H1 (cell line): ENCODE measurements around the gene IL1RAPL1. TPM values are rescaled to one million over a fixed set of nuclear protein-coding genes. Genes with fewer than 3 reads are reported as not detected.

Experiments used
- CTCF ChIA-PET: fragments of 300-600 bp; sonication (Branson Sonifier 250); formaldehyde crosslinking; loops from one replicate; lab custom pipeline; 2021; ENCODE audit not compliant: partially characterized antibody; lab: Charles Lee
- POLR2A ChIA-PET: fragments of 300-600 bp; sonication (Branson Sonifier 250); formaldehyde crosslinking; loops from one replicate; lab custom pipeline; 2021; ENCODE audit warnings: inconsistent platforms; ENCODE audit not compliant: partially characterized antibody; lab: Charles Lee
- DNase-seq, 2 experiments: peaks; one replicate each; pipeline versions ENCODE4 v3.0.0 to v3.0.0-alpha.2; 2010 to 2022; ENCODE audit warnings: low spot score in 2 of 2, low read depth in 1 of 2, mixed read lengths in 1 of 2
- FAIRE-seq: peaks from 2 replicates; lab custom pipeline; 2011; peaks lifted over from hg19 to GRCh38; lab: Jason Lieb, UNC
- H2AFZ ChIP-seq: 2 replicates; pipeline ENCODE4 v1.8.1; 2012; ENCODE audit warnings: low read length, inconsistent platforms
- H2AK5ac ChIP-seq: 2 replicates; pipeline ENCODE4 v1.6.1; 2013; ENCODE audit warnings: low read depth, low read length
- H2BK120ac ChIP-seq: replicated peaks from 2 replicates; pipeline ENCODE3; 2013; ENCODE audit warnings: low read depth, low read length, inconsistent platforms
- H2BK12ac ChIP-seq: 2 replicates; pipeline ENCODE4 v1.6.1; 2013; ENCODE audit warnings: low read depth, low read length
- H2BK15ac ChIP-seq: 2 replicates; pipeline ENCODE4 v1.6.1; 2013; ENCODE audit warnings: low read length
- H2BK20ac ChIP-seq: 2 replicates; pipeline ENCODE4 v1.6.1; 2013; ENCODE audit warnings: low read length
- H2BK5ac ChIP-seq: 2 replicates; pipeline ENCODE4 v1.6.1; 2013; ENCODE audit warnings: low read depth, low read length
- H3K14ac ChIP-seq: 2 replicates; pipeline ENCODE4 v1.6.1; 2013; ENCODE audit warnings: inconsistent platforms; ENCODE audit not compliant: insufficient read length
- H3K18ac ChIP-seq: 2 replicates; pipeline ENCODE4 v1.6.1; 2013; ENCODE audit warnings: low read length; ENCODE audit errors: extremely low read depth
- H3K23ac ChIP-seq: 2 replicates; pipeline ENCODE4 v1.6.1; 2013; ENCODE audit warnings: inconsistent platforms; ENCODE audit not compliant: insufficient read length
- H3K23me2 ChIP-seq: 2 replicates; pipeline ENCODE4 v1.6.1; 2013; ENCODE audit warnings: low read depth, low read length
- H3K27ac ChIP-seq: 2 replicates; pipeline ENCODE4 v1.6.1; 2011; ENCODE audit warnings: low read depth, low read length, inconsistent platforms
- H3K27me3 ChIP-seq, 4 experiments: replicated peaks in 1 of 4; 1 replicate in 1 of 4; 2 replicates in 3 of 4; pipeline versions ENCODE4 v1.6.1 to v1.8.1; 2011 to 2013; ENCODE audit warnings: low read length in 3 of 4, mild to moderate bottlenecking in 3 of 4, inconsistent platforms in 2 of 4, mixed read lengths in 2 of 4, moderate library complexity in 1 of 4; ENCODE audit not compliant: control insufficient read depth in 3 of 4, insufficient read depth in 3 of 4; ENCODE audit errors: extremely low read depth in 1 of 4
- H3K36me3 ChIP-seq, 4 experiments: 2 replicates each; pipeline versions ENCODE4 v1.6.1 to v1.8.1; 2011 to 2013; ENCODE audit warnings: mild to moderate bottlenecking in 4 of 4, low read length in 3 of 4, moderate library complexity in 2 of 4, control low read depth in 1 of 4, inconsistent platforms in 1 of 4; ENCODE audit not compliant: insufficient read depth in 4 of 4, control insufficient read depth in 2 of 4
- H3K4ac ChIP-seq: replicated peaks from 2 replicates; pipeline ENCODE3; 2013; ENCODE audit warnings: low read length, low read depth, mixed read lengths, inconsistent platforms; ENCODE audit not compliant: insufficient read length
- H3K4me1 ChIP-seq, 4 experiments: replicated peaks in 1 of 4; 1 replicate in 1 of 4; 2 replicates in 3 of 4; pipeline versions ENCODE4 v1.6.1 to v1.8.1; 2011 to 2013; ENCODE audit warnings: low read length in 3 of 4, inconsistent platforms in 2 of 4, mixed read lengths in 1 of 4; ENCODE audit not compliant: insufficient read depth in 4 of 4, control insufficient read depth in 3 of 4
- H3K4me2 ChIP-seq, 2 experiments: 2 replicates each; pipeline versions ENCODE4 v1.6.1 to v1.8.1; 2011 to 2013; ENCODE audit warnings: low read depth in 2 of 2, low read length in 2 of 2, control low read depth in 1 of 2, inconsistent platforms in 1 of 2, mild to moderate bottlenecking in 1 of 2; ENCODE audit not compliant: insufficient read depth in 1 of 2
- H3K4me3 ChIP-seq, 4 experiments: fragments of 200-600, 300-600 bp in 1 of 4; sonication (generic), shearing (Covaris generic), sonication (Bioruptor Twin) in 1 of 4; 2 replicates each; pipeline versions ENCODE4 v1.5.1 to v1.8.1; 2011 to 2016; ENCODE audit warnings: low read length in 4 of 4, low read depth in 3 of 4, control low read depth in 2 of 4, inconsistent platforms in 2 of 4, mild to moderate bottlenecking in 2 of 4, mixed read lengths in 1 of 4, moderate library complexity in 1 of 4; ENCODE audit not compliant: insufficient read depth in 2 of 4; ENCODE audit errors: extremely low read depth in 1 of 4
- H3K56ac ChIP-seq: replicated peaks from 2 replicates; pipeline ENCODE3; 2013; ENCODE audit warnings: low read depth, mild to moderate bottlenecking, mixed read lengths, low read length, inconsistent platforms; ENCODE audit not compliant: insufficient read length
- H3K79me1 ChIP-seq: 2 replicates; pipeline ENCODE4 v1.6.1; 2013; ENCODE audit warnings: low read depth, low read length, control low read depth
- H3K79me2 ChIP-seq, 2 experiments: 2 replicates each; pipeline versions ENCODE4 v1.6.1 to v1.8.1; 2012 to 2013; ENCODE audit warnings: low read length in 2 of 2, mild to moderate bottlenecking in 2 of 2, inconsistent platforms in 1 of 2; ENCODE audit not compliant: insufficient read depth in 2 of 2, control insufficient read depth in 1 of 2
- H3K9ac ChIP-seq, 4 experiments: replicated peaks in 1 of 4; 1 replicate in 1 of 4; 2 replicates in 3 of 4; pipeline versions ENCODE4 v1.6.1 to v1.8.1; 2011 to 2013; ENCODE audit warnings: low read depth in 3 of 4, low read length in 3 of 4, control low read depth in 2 of 4, mild to moderate bottlenecking in 2 of 4, moderate library complexity in 2 of 4, inconsistent platforms in 1 of 4; ENCODE audit errors: extremely low read depth in 1 of 4
- H3K9me3 ChIP-seq, 2 experiments: 2 replicates each; pipeline versions ENCODE4 v1.6.1 to v1.8.1; 2012 to 2013; ENCODE audit warnings: mild to moderate bottlenecking in 2 of 2, moderate library complexity in 2 of 2, control low read depth in 1 of 2, inconsistent platforms in 1 of 2, low read depth in 1 of 2, low read length in 1 of 2, mixed read lengths in 1 of 2; ENCODE audit not compliant: insufficient read depth in 2 of 2
- H4K20me1 ChIP-seq, 2 experiments: replicated peaks in 1 of 2; 2 replicates each; pipeline versions ENCODE3 to v1.8.1; 2011 to 2013; ENCODE audit warnings: inconsistent platforms in 2 of 2, low read length in 2 of 2, mild to moderate bottlenecking in 1 of 2; ENCODE audit not compliant: insufficient read depth in 2 of 2, control insufficient read depth in 1 of 2
- H4K5ac ChIP-seq: 2 replicates; pipeline ENCODE4 v1.6.1; 2013; ENCODE audit warnings: low read length, low read depth, mixed read lengths, inconsistent platforms; ENCODE audit not compliant: insufficient read length
- H4K8ac ChIP-seq: 2 replicates; pipeline ENCODE4 v1.8.0; 2013; ENCODE audit warnings: mild to moderate bottlenecking, moderate library complexity, low read length, inconsistent platforms; ENCODE audit not compliant: insufficient read depth; ENCODE audit errors: extremely low read depth
- H4K91ac ChIP-seq: replicated peaks from 2 replicates; pipeline ENCODE3; 2013; ENCODE audit warnings: low read length, mixed read lengths, inconsistent platforms; ENCODE audit not compliant: insufficient read length
- BACH1 ChIP-seq: IDR thresholded peaks from 2 replicates; pipeline ENCODE4 v1.6.1; 2012; ENCODE audit warnings: low read length, improper control_type of control experiment
- CHD2 ChIP-seq: IDR thresholded peaks from 2 replicates; pipeline ENCODE4 v1.6.1; 2012; ENCODE audit warnings: low read length, improper control_type of control experiment
- NRF1 ChIP-seq: IDR thresholded peaks from 2 replicates; pipeline ENCODE4 v1.6.1; 2011; ENCODE audit warnings: mild to moderate bottlenecking, low read depth, low read length, improper control_type of control experiment
- RFX5 ChIP-seq: IDR thresholded peaks from 2 replicates; pipeline ENCODE4 v1.6.1; 2011; ENCODE audit warnings: low read depth, low read length, improper control_type of control experiment, borderline replicate concordance
- SP2 ChIP-seq: IDR thresholded peaks from 2 replicates; pipeline ENCODE4 v1.6.1; 2012; ENCODE audit warnings: mild to moderate bottlenecking, low read length, inconsistent platforms
- TBP ChIP-seq: IDR thresholded peaks from 2 replicates; pipeline ENCODE4 v1.6.1; 2011; ENCODE audit warnings: low read depth, low read length, improper control_type of control experiment
- WGBS, 2 experiments: shearing (Covaris generic) in 1 of 2; methylation state at CpG; one replicate each; pipeline versions ENCODE4 v1.1.6 to v1.1.7; 2013 to 2015; ENCODE audit warnings: low lambda C conversion rate in 2 of 2, mixed read lengths in 2 of 2, inconsistent platforms in 1 of 2, low coverage in 1 of 2, missing lambda C conversion rate in 1 of 2; ENCODE audit not compliant: insufficient replicate concordance in 2 of 2, insufficient coverage in 1 of 2, insufficient read length in 1 of 2; ENCODE audit errors: extremely low coverage in 1 of 2, missing lambda C conversion rate in 1 of 2; 5-methylcytosine and 5-hydroxymethylcytosine counted together
- polyA plus RNA-seq, 7 experiments: library from polyadenylated mRNA; depleted of rRNA in 3 of 7; stranded (reverse) in 5 of 7; unstranded in 2 of 7; fragments of >200 nt in 5 of 7; fragments of 200-250 nt in 2 of 7; gene quantifications; 1 replicate in 5 of 7; 2 replicates in 1 of 7; 4 replicates in 1 of 7; pipeline versions ENCODE4 v1.2.1 to v1.2.3, GENCODE V29; 2011 to 2013; ENCODE audit warnings: missing spikeins in 2 of 7, mixed read lengths in 2 of 7
- total RNA-seq: library from RNA; stranded (reverse); fragmentation: NEBNext Ultra II Directional; extraction: Animal tissue kit (Norgen Biotek cat#: 25700); gene quantifications from 2 replicates; pipeline ENCODE4 v1.2.1, GENCODE V29; 2021

Gene IL1RAPL1
- total and polyA plus RNA-seq, 2 of the 8 experiments (the other 6 are each of a cell fraction or from before 2014, with no cell fraction given): 0.11 to 0.35 TPM

DNA sequence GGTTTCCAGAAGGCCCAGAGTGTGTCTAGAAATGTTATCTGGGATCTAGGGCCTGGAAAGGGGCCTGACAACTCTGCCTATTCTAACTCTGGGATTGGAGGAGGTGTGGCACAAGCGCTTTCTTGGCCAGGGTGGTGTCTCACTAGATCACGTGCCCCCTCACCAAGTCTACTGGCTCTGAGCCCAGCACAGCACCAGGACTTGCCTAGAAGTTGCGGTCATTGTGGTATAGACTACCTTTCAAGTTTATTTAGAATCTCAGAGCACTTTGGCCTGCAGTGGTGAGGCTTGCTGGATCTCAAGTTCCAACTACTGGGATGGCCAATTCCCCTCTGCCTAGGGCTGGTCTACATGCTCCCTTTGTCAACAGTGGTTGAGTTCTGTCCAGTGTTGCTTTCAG lies 1404.8 kb downstream of the IL1RAPL1 start:
- Histone ChIP-seq H2BK120ac (no peak overlapping the region), H3K56ac (no peak overlapping the region), H3K36me3 (no peaks in the 10 kb centered on the region), H3K4me1 (no peaks in the 10 kb centered on the region), H3K27ac (no peak overlapping the region), H3K14ac (no peak overlapping the region), H4K8ac (no peak overlapping the region), H4K91ac (no peak overlapping the region), H3K23ac (no peak overlapping the region), H3K18ac (no peak overlapping the region), H3K23me2 (no peaks in the 10 kb centered on the region), H2BK12ac (no peak overlapping the region), H3K4me3 (no peak overlapping the region), H3K9ac (no peak overlapping the region), H2BK20ac (no peak overlapping the region), H3K79me1 (no peaks in the 10 kb centered on the region), H4K20me1 (no peaks in the 10 kb centered on the region), H2BK5ac (no peak overlapping the region), H2BK15ac (no peak overlapping the region), H3K4ac (no peak overlapping the region), H3K4me2 (no peak overlapping the region), H3K79me2 (no peaks in the 10 kb centered on the region), H2AFZ (no peak overlapping the region), H4K5ac (no peak overlapping the region), H3K9me3 (no peaks in the 10 kb centered on the region), H3K27me3 (no peaks in the 10 kb centered on the region), H2AK5ac (no peak overlapping the region)
- WGBS, 2 experiments: 90% methylated on average over 2 of the region's 3 CpGs; no CpG with 5 or more reads in 1 of the 2 experiments
- DNase-seq (no peak), FAIRE-seq (no peak)
- ChIA-PET CTCF (no interaction called here), POLR2A (no interaction called here)
- TF ChIP-seq NRF1 (no peak), BACH1 (no peak), SP2 (no peak), RFX5 (no peak), TBP (no peak), CHD2 (no peak)
